H1 (cell line): ENCODE measurements around the gene CLPX. TPM values are rescaled to one million over a fixed set of nuclear protein-coding genes. Genes with fewer than 3 reads are reported as not detected.

Source experiments
- CTCF ChIA-PET: fragments of 300-600 bp; sonication (Branson Sonifier 250); formaldehyde crosslinking; loops from one replicate; lab custom pipeline; 2021; ENCODE audit not compliant: partially characterized antibody; lab: Charles Lee
- POLR2A ChIA-PET: fragments of 300-600 bp; sonication (Branson Sonifier 250); formaldehyde crosslinking; loops from one replicate; lab custom pipeline; 2021; ENCODE audit warnings: inconsistent platforms; ENCODE audit not compliant: partially characterized antibody; lab: Charles Lee
- DNase-seq, 2 experiments: peaks; one replicate each; pipeline versions ENCODE4 v3.0.0 to v3.0.0-alpha.2; 2010 to 2022; ENCODE audit warnings: low spot score in 2 of 2, low read depth in 1 of 2, mixed read lengths in 1 of 2
- FAIRE-seq: peaks from 2 replicates; lab custom pipeline; 2011; peaks lifted over from hg19 to GRCh38; lab: Jason Lieb, UNC
- H2AFZ ChIP-seq: 2 replicates; pipeline ENCODE4 v1.8.1; 2012; ENCODE audit warnings: low read length, inconsistent platforms
- H2AK5ac ChIP-seq: 2 replicates; pipeline ENCODE4 v1.6.1; 2013; ENCODE audit warnings: low read depth, low read length
- H2BK120ac ChIP-seq: replicated peaks from 2 replicates; pipeline ENCODE3; 2013; ENCODE audit warnings: low read depth, low read length, inconsistent platforms
- H2BK12ac ChIP-seq: 2 replicates; pipeline ENCODE4 v1.6.1; 2013; ENCODE audit warnings: low read depth, low read length
- H2BK15ac ChIP-seq: 2 replicates; pipeline ENCODE4 v1.6.1; 2013; ENCODE audit warnings: low read length
- H2BK20ac ChIP-seq: 2 replicates; pipeline ENCODE4 v1.6.1; 2013; ENCODE audit warnings: low read length
- H2BK5ac ChIP-seq: 2 replicates; pipeline ENCODE4 v1.6.1; 2013; ENCODE audit warnings: low read depth, low read length
- H3K14ac ChIP-seq: 2 replicates; pipeline ENCODE4 v1.6.1; 2013; ENCODE audit warnings: inconsistent platforms; ENCODE audit not compliant: insufficient read length
- H3K18ac ChIP-seq: 2 replicates; pipeline ENCODE4 v1.6.1; 2013; ENCODE audit warnings: low read length; ENCODE audit errors: extremely low read depth
- H3K23ac ChIP-seq: 2 replicates; pipeline ENCODE4 v1.6.1; 2013; ENCODE audit warnings: inconsistent platforms; ENCODE audit not compliant: insufficient read length
- H3K23me2 ChIP-seq: 2 replicates; pipeline ENCODE4 v1.6.1; 2013; ENCODE audit warnings: low read depth, low read length
- H3K27ac ChIP-seq: 2 replicates; pipeline ENCODE4 v1.6.1; 2011; ENCODE audit warnings: low read depth, low read length, inconsistent platforms
- H3K27me3 ChIP-seq, 4 experiments: replicated peaks in 1 of 4; 1 replicate in 1 of 4; 2 replicates in 3 of 4; pipeline versions ENCODE4 v1.6.1 to v1.8.1; 2011 to 2013; ENCODE audit warnings: low read length in 3 of 4, mild to moderate bottlenecking in 3 of 4, inconsistent platforms in 2 of 4, mixed read lengths in 2 of 4, moderate library complexity in 1 of 4; ENCODE audit not compliant: control insufficient read depth in 3 of 4, insufficient read depth in 3 of 4; ENCODE audit errors: extremely low read depth in 1 of 4
- H3K36me3 ChIP-seq, 4 experiments: 2 replicates each; pipeline versions ENCODE4 v1.6.1 to v1.8.1; 2011 to 2013; ENCODE audit warnings: mild to moderate bottlenecking in 4 of 4, low read length in 3 of 4, moderate library complexity in 2 of 4, control low read depth in 1 of 4, inconsistent platforms in 1 of 4; ENCODE audit not compliant: insufficient read depth in 4 of 4, control insufficient read depth in 2 of 4
- H3K4ac ChIP-seq: replicated peaks from 2 replicates; pipeline ENCODE3; 2013; ENCODE audit warnings: low read length, low read depth, mixed read lengths, inconsistent platforms; ENCODE audit not compliant: insufficient read length
- H3K4me1 ChIP-seq, 4 experiments: replicated peaks in 1 of 4; 1 replicate in 1 of 4; 2 replicates in 3 of 4; pipeline versions ENCODE4 v1.6.1 to v1.8.1; 2011 to 2013; ENCODE audit warnings: low read length in 3 of 4, inconsistent platforms in 2 of 4, mixed read lengths in 1 of 4; ENCODE audit not compliant: insufficient read depth in 4 of 4, control insufficient read depth in 3 of 4
- H3K4me2 ChIP-seq, 2 experiments: 2 replicates each; pipeline versions ENCODE4 v1.6.1 to v1.8.1; 2011 to 2013; ENCODE audit warnings: low read depth in 2 of 2, low read length in 2 of 2, control low read depth in 1 of 2, inconsistent platforms in 1 of 2, mild to moderate bottlenecking in 1 of 2; ENCODE audit not compliant: insufficient read depth in 1 of 2
- H3K4me3 ChIP-seq, 4 experiments: fragments of 200-600, 300-600 bp in 1 of 4; sonication (generic), shearing (Covaris generic), sonication (Bioruptor Twin) in 1 of 4; 2 replicates each; pipeline versions ENCODE4 v1.5.1 to v1.8.1; 2011 to 2016; ENCODE audit warnings: low read length in 4 of 4, low read depth in 3 of 4, control low read depth in 2 of 4, inconsistent platforms in 2 of 4, mild to moderate bottlenecking in 2 of 4, mixed read lengths in 1 of 4, moderate library complexity in 1 of 4; ENCODE audit not compliant: insufficient read depth in 2 of 4; ENCODE audit errors: extremely low read depth in 1 of 4
- H3K56ac ChIP-seq: replicated peaks from 2 replicates; pipeline ENCODE3; 2013; ENCODE audit warnings: low read depth, mild to moderate bottlenecking, mixed read lengths, low read length, inconsistent platforms; ENCODE audit not compliant: insufficient read length
- H3K79me1 ChIP-seq: 2 replicates; pipeline ENCODE4 v1.6.1; 2013; ENCODE audit warnings: low read depth, low read length, control low read depth
- H3K79me2 ChIP-seq, 2 experiments: 2 replicates each; pipeline versions ENCODE4 v1.6.1 to v1.8.1; 2012 to 2013; ENCODE audit warnings: low read length in 2 of 2, mild to moderate bottlenecking in 2 of 2, inconsistent platforms in 1 of 2; ENCODE audit not compliant: insufficient read depth in 2 of 2, control insufficient read depth in 1 of 2
- H3K9ac ChIP-seq, 4 experiments: replicated peaks in 1 of 4; 1 replicate in 1 of 4; 2 replicates in 3 of 4; pipeline versions ENCODE4 v1.6.1 to v1.8.1; 2011 to 2013; ENCODE audit warnings: low read depth in 3 of 4, low read length in 3 of 4, control low read depth in 2 of 4, mild to moderate bottlenecking in 2 of 4, moderate library complexity in 2 of 4, inconsistent platforms in 1 of 4; ENCODE audit errors: extremely low read depth in 1 of 4
- H3K9me3 ChIP-seq, 2 experiments: 2 replicates each; pipeline versions ENCODE4 v1.6.1 to v1.8.1; 2012 to 2013; ENCODE audit warnings: mild to moderate bottlenecking in 2 of 2, moderate library complexity in 2 of 2, control low read depth in 1 of 2, inconsistent platforms in 1 of 2, low read depth in 1 of 2, low read length in 1 of 2, mixed read lengths in 1 of 2; ENCODE audit not compliant: insufficient read depth in 2 of 2
- H4K20me1 ChIP-seq, 2 experiments: replicated peaks in 1 of 2; 2 replicates each; pipeline versions ENCODE3 to v1.8.1; 2011 to 2013; ENCODE audit warnings: inconsistent platforms in 2 of 2, low read length in 2 of 2, mild to moderate bottlenecking in 1 of 2; ENCODE audit not compliant: insufficient read depth in 2 of 2, control insufficient read depth in 1 of 2
- H4K5ac ChIP-seq: 2 replicates; pipeline ENCODE4 v1.6.1; 2013; ENCODE audit warnings: low read length, low read depth, mixed read lengths, inconsistent platforms; ENCODE audit not compliant: insufficient read length
- H4K8ac ChIP-seq: 2 replicates; pipeline ENCODE4 v1.8.0; 2013; ENCODE audit warnings: mild to moderate bottlenecking, moderate library complexity, low read length, inconsistent platforms; ENCODE audit not compliant: insufficient read depth; ENCODE audit errors: extremely low read depth
- H4K91ac ChIP-seq: replicated peaks from 2 replicates; pipeline ENCODE3; 2013; ENCODE audit warnings: low read length, mixed read lengths, inconsistent platforms; ENCODE audit not compliant: insufficient read length
- CBX5 ChIP-seq: fragments of 300-800, 300-1000 bp; sonication (generic); IDR thresholded peaks from 2 replicates; pipeline ENCODE4 v1.7.1; 2016; ENCODE audit warnings: antibody characterized with exemption, low read length, low read depth
- CEBPB ChIP-seq: IDR thresholded peaks from 2 replicates; pipeline ENCODE4 v1.6.1; 2012; ENCODE audit warnings: low read depth, low read length
- CHD1 ChIP-seq: IDR thresholded peaks from 2 replicates; pipeline ENCODE4 v1.6.1; 2012; ENCODE audit warnings: low read depth, low read length, improper control_type of control experiment
- HDAC2 ChIP-seq, 2 experiments: fragments of 300-600 bp in 1 of 2; sonication (generic) in 1 of 2; IDR thresholded peaks; 2 replicates each; pipeline ENCODE4 v1.6.1; 2011 to 2012; ENCODE audit warnings: low read depth in 2 of 2, low read length in 2 of 2, mild to moderate bottlenecking in 2 of 2, moderate library complexity in 2 of 2, borderline replicate concordance in 1 of 2, inconsistent platforms in 1 of 2
- KDM1A ChIP-seq: fragments of 200-600, 300-600 bp; sonication (generic); IDR thresholded peaks from 2 replicates; pipeline ENCODE4 v1.7.1; 2016; ENCODE audit warnings: mild to moderate bottlenecking, low read length, borderline replicate concordance
- POLR2AphosphoS5 ChIP-seq: IDR thresholded peaks from 2 replicates; pipeline ENCODE4 v1.6.1; 2011; ENCODE audit warnings: low read depth, low read length
- RAD21 ChIP-seq, 2 experiments: IDR thresholded peaks in 1 of 2; conservative IDR thresholded peaks in 1 of 2; 2 replicates each; pipeline ENCODE4 v1.6.1; 2011; ENCODE audit warnings: low read depth in 2 of 2, low read length in 2 of 2, improper control_type of control experiment in 1 of 2, inconsistent platforms in 1 of 2, mild to moderate bottlenecking in 1 of 2, moderate library complexity in 1 of 2
- SRF ChIP-seq: IDR thresholded peaks from 2 replicates; pipeline ENCODE4 v1.6.1; 2011; ENCODE audit warnings: mild to moderate bottlenecking, low read depth, low read length, moderate library complexity
- WGBS, 2 experiments: shearing (Covaris generic) in 1 of 2; methylation state at CpG; one replicate each; pipeline versions ENCODE4 v1.1.6 to v1.1.7; 2013 to 2015; ENCODE audit warnings: low lambda C conversion rate in 2 of 2, mixed read lengths in 2 of 2, inconsistent platforms in 1 of 2, low coverage in 1 of 2, missing lambda C conversion rate in 1 of 2; ENCODE audit not compliant: insufficient replicate concordance in 2 of 2, insufficient coverage in 1 of 2, insufficient read length in 1 of 2; ENCODE audit errors: extremely low coverage in 1 of 2, missing lambda C conversion rate in 1 of 2; 5-methylcytosine and 5-hydroxymethylcytosine counted together
- polyA plus RNA-seq, 7 experiments: library from polyadenylated mRNA; depleted of rRNA in 3 of 7; stranded (reverse) in 5 of 7; unstranded in 2 of 7; fragments of >200 nt in 5 of 7; fragments of 200-250 nt in 2 of 7; gene quantifications; 1 replicate in 5 of 7; 2 replicates in 1 of 7; 4 replicates in 1 of 7; pipeline versions ENCODE4 v1.2.1 to v1.2.3, GENCODE V29; 2011 to 2013; ENCODE audit warnings: missing spikeins in 2 of 7, mixed read lengths in 2 of 7
- total RNA-seq: library from RNA; stranded (reverse); fragmentation: NEBNext Ultra II Directional; extraction: Animal tissue kit (Norgen Biotek cat#: 25700); gene quantifications from 2 replicates; pipeline ENCODE4 v1.2.1, GENCODE V29; 2021

The CLPX gene
- total and polyA plus RNA-seq, 2 of the 8 experiments (the other 6 are each of a cell fraction or from before 2014, with no cell fraction given), result 10.5 to 53.6 TPM

GRCh38 chr15:65105038-65105437 is 80.1 kb downstream of the CLPX start:
- 95% methylated on average over 5 of the region's 5 CpGs; no CpG with 5 or more reads in 1 of the 2 experiments for WGBS, 2 experiments
- H3K27me3 ChIP-seq, result peaks cover 0 to 11% (median 5%) of the 10 kb centered on the region in 4 experiments; a peak in 3 of 7 replicates
- H3K23me2 ChIP-seq, result peaks cover 5% of the 10 kb centered on the region; the same call in 1 of the 2 replicates
- no peak overlapping the region for H2BK20ac ChIP-seq
- H2AK5ac ChIP-seq, result no peak overlapping the region
- no peak overlapping the region for H3K14ac ChIP-seq
- no peak overlapping the region for H3K4me2 ChIP-seq
- peaks cover 0 to 2% (median 0%) of the 10 kb centered on the region in 4 experiments; a peak in 2 of 7 replicates for H3K4me1 ChIP-seq
- FAIRE-seq, result no peak
- H2AFZ ChIP-seq, result no peak overlapping the region
- no peak for DNase-seq
- CTCF ChIA-PET, result interaction anchor here (1.1 to 9.6 kb wide), 4 partner anchors 23 to 273 kb away, joined by 3 to 259 read pairs (median 5); partner anchors contain the start of gene KBTBD13
- H2BK5ac ChIP-seq, result no peak overlapping the region
- no peak overlapping the region for H4K5ac ChIP-seq
- no peak overlapping the region for H3K27ac ChIP-seq
- no peak overlapping the region for H3K4me3 ChIP-seq
- H3K18ac ChIP-seq, result no peak overlapping the region
- no peak overlapping the region for H2BK120ac ChIP-seq
- no peak overlapping the region for H3K56ac ChIP-seq
- no peak overlapping the region for H2BK15ac ChIP-seq
- H3K79me1 ChIP-seq, result no peaks in the 10 kb centered on the region
- no peak overlapping the region for H4K8ac ChIP-seq
- TF ChIP-seq KDM1A, result no peak
- no peak for TF ChIP-seq RAD21 (IDR thresholded peaks at IDR 0.05 in 1 of 2, conservative IDR thresholded peaks at IDR 0.05 in 1 of 2; ENCODE audit: low read depth in 2 of 2, low read length in 2 of 2)
- TF ChIP-seq HDAC2 (IDR thresholded peaks at IDR 0.05; ENCODE audit: borderline replicate concordance in 1 of 2, low read depth in 2 of 2, low read length in 2 of 2), result no peak
- no peak for TF ChIP-seq SRF
- no peak for TF ChIP-seq CEBPB
- TF ChIP-seq POLR2AphosphoS5, result no peak
- TF ChIP-seq CHD1, result no peak
- TF ChIP-seq CBX5, result no peak
- TF ChIP-seq, all 59 proteins: peak for 0
- Histone ChIP-seq H4K91ac (no peak overlapping the region), H3K23ac (no peak overlapping the region), H3K36me3 (no peaks in the 10 kb centered on the region), H3K79me2 (no peaks in the 10 kb centered on the region), H3K4ac (no peak overlapping the region), H3K9me3 (no peaks in the 10 kb centered on the region), H2BK12ac (no peak overlapping the region), H4K20me1 (no peaks in the 10 kb centered on the region), H3K9ac (no peak overlapping the region)
- POLR2A ChIA-PET, result interaction anchor here (0.6 kb wide), 1 partner anchor 190 kb away, joined by 3 read pairs; no protein-coding TSS in a partner anchor
